WI38 (cell line): ENCODE measurements around the gene AMER2.

ENCODE experiments used
- H3K4me3 ChIP-seq: 2 replicates; pipeline ENCODE4 v1.5.1; 2011; ENCODE audit warnings: low read depth, mild to moderate bottlenecking, control low read depth, low read length
- CTCF ChIP-seq: IDR thresholded peaks from 2 replicates; pipeline ENCODE4 v1.5.1; 2012; ENCODE audit warnings: low read depth, mild to moderate bottlenecking, control low read depth, low read length

The AMER2 gene

GRCh38 chr13:25171517-25172302, at the start of gene AMER2:
Gene AMER2, minus strand, starts transcription at chr13:25172288. Its CDS starts 669 bp downstream, at chr13:25171619.
- H3K4me3 ChIP-seq: 0 out of 2 replicates have a peak within 1 kb of the TSS, but pooled peaks have one; percentile 20
- TF ChIP-seq CTCF: no peak

GRCh38 chr13:25218019-25218418, 45.9 kb upstream of the AMER2 start:
- no peak overlapping the region for H3K4me3 ChIP-seq
- no peak for TF ChIP-seq CTCF

- no peak overlapping the region for H3K4me3 ChIP-seq
- TF ChIP-seq CTCF: no peak
These were observed 45.2 kb upstream of the AMER2 start for GRCh38 chr13:25217023-25217885.

- H3K4me3 ChIP-seq: no peak overlapping the region
- TF ChIP-seq CTCF: no peak
These were observed 43.1 kb upstream of the AMER2 start for GRCh38 chr13:25215253-25215575.

GRCh38 chr13:25214491-25215252, 42.6 kb upstream of the AMER2 start:
- TF ChIP-seq CTCF: no peak
- no peak overlapping the region for H3K4me3 ChIP-seq

GRCh38 chr13:25213715-25214114, 41.6 kb upstream of the AMER2 start:
- TF ChIP-seq CTCF: no peak

More at GRCh38 chr13:25213715-25214114, 41.6 kb upstream of the AMER2 start:
- no peak overlapping the region for H3K4me3 ChIP-seq
